Endodermal cell (in vitro differentiated cells): ENCODE data around the gene LMNA. TPM values are rescaled to one million over a fixed set of nuclear protein-coding genes. Genes with fewer than 3 reads are reported as not detected.
A peak's percentile ranks its signal among the peaks of the same experiment; 100 is the strongest.

Experiments
- DNase-seq: peaks from one replicate; pipeline ENCODE4 v3.0.0-alpha.2; 2017
- H3K27ac ChIP-seq: 2 replicates; pipeline ENCODE4 v1.5.1; 2013; ENCODE audit warnings: mild to moderate bottlenecking, low read depth, low read length, moderate library complexity
- H3K27me3 ChIP-seq: 2 replicates; pipeline ENCODE4 v1.6.1; 2013; ENCODE audit warnings: mild to moderate bottlenecking, low read length, moderate library complexity; ENCODE audit not compliant: insufficient read depth, control insufficient read depth, poor library complexity, severe bottlenecking
- H3K36me3 ChIP-seq: 2 replicates; pipeline ENCODE4 v1.7.0; 2013; ENCODE audit warnings: mild to moderate bottlenecking, low read length, moderate library complexity; ENCODE audit not compliant: control insufficient read depth, insufficient read depth
- H3K4me1 ChIP-seq: one replicate; pipeline ENCODE4 v1.7.0; 2013; ENCODE audit warnings: low read length; ENCODE audit not compliant: control insufficient read depth, insufficient read depth
- H3K4me3 ChIP-seq: 2 replicates; pipeline ENCODE4 v1.5.1; 2013; ENCODE audit warnings: mild to moderate bottlenecking, low read length, moderate library complexity
- H3K9ac ChIP-seq: 2 replicates; pipeline ENCODE4 v1.6.1; 2013; ENCODE audit warnings: mild to moderate bottlenecking, low read length, moderate library complexity; ENCODE audit not compliant: poor library complexity, severe bottlenecking; ENCODE audit errors: extremely low read depth
- H3K9me3 ChIP-seq: 2 replicates; pipeline ENCODE4 v1.6.1; 2013; ENCODE audit warnings: mild to moderate bottlenecking, low read length, moderate library complexity; ENCODE audit not compliant: control insufficient read depth
- H3K27ac Mint-ChIP-seq: 2 replicates; pipeline ENCODE4 v1.8.0; 2020; ENCODE audit warnings: mixed read lengths
- H3K27me3 Mint-ChIP-seq: 2 replicates; pipeline ENCODE4 v1.8.0; 2021; ENCODE audit warnings: mild to moderate bottlenecking, mixed read lengths; ENCODE audit not compliant: insufficient read depth
- H3K36me3 Mint-ChIP-seq: 2 replicates; pipeline ENCODE4 v1.8.0; 2020; ENCODE audit warnings: low read depth, mixed read lengths
- H3K4me1 Mint-ChIP-seq: 2 replicates; pipeline ENCODE4 v1.8.0; 2020; ENCODE audit warnings: mixed read lengths
- H3K4me3 Mint-ChIP-seq: 2 replicates; pipeline ENCODE4 v1.8.0; 2020; ENCODE audit warnings: mild to moderate bottlenecking, moderate library complexity, mixed read lengths
- H3K9me3 Mint-ChIP-seq: 2 replicates; pipeline ENCODE4 v1.8.0; 2020; ENCODE audit warnings: mild to moderate bottlenecking, mixed read lengths
- CTCF ChIP-seq: fragments of 200-600 bp; sonication (generic); conservative IDR thresholded peaks from 2 replicates; pipeline ENCODE4 v1.5.0; 2021; ENCODE audit warnings: antibody characterized with exemption, mild to moderate bottlenecking
- WGBS, 2 experiments: methylation state at CpG; one replicate each; pipeline versions ENCODE4 v1.1.5 to v1.1.7; 2013; ENCODE audit warnings: missing lambda C conversion rate in 2 of 2, mixed read lengths in 1 of 2; ENCODE audit not compliant: insufficient coverage in 1 of 2, insufficient read length in 1 of 2; 5-methylcytosine and 5-hydroxymethylcytosine counted together
- total RNA-seq, 2 donors: library from RNA; stranded (reverse); fragmentation: NEBNext Ultra II Directional in 1 of 2; extraction: Animal tissue kit (Norgen Biotek cat#: 25700) in 1 of 2; gene quantifications; 2 replicates in 1 of 2; 3 replicates in 1 of 2; pipeline ENCODE4 v1.2.1, GENCODE V29; 2021

LMNA gene
- total RNA-seq, 2 donors from 2014 or later = 41.2 to 42.0 TPM

DNA sequence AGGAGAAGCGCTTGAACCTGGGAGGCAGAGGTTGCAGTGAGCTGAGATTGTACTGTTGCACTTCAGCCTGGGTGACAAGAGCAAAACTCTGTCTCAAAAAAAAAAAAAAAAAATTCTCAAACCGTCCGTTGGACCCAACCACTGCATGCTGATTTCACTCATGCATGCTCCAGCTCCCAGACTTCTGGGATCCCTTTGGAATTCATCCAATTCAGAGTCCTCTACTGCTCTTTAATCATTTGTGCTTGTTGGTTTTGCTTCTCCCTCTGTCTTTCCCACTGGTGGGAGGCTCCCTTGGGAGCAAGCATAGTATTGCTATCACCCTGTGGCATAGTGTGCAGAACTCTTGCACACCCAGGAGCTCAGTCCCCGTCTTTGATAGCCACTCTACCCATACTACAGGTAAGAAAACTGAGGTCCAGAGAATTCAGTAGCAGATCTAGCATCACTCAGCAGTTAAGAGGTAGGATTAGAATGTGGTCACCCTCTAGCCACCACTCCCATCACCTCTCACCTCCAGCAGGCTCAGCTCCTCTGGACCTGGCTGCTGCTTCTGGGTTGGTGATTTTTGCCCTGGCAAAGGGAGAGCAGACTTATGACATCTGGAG lies 3.1 kb upstream of the LMNA start:
- H3K27ac ChIP-seq = no peak overlapping the region
- no peak overlapping the region for H3K4me3 Mint-ChIP-seq

GRCh38 chr1:156112276-156113137 lies 2.0 kb upstream of the LMNA start:
- Histone ChIP-seq H3K27me3 (no peaks in the 10 kb centered on the region), H3K4me3 (no peak overlapping the region), H3K9ac (no peak overlapping the region), H3K4me1 (peaks cover under 1% of the 10 kb centered on the region), H3K27ac (no peak overlapping the region), H3K36me3 (peaks cover 9% of the 10 kb centered on the region), H3K9me3 (no peaks in the 10 kb centered on the region)
- 88 to 90% methylated on average over 8 to 10 of the region's 10 CpGs for WGBS, 2 experiments
- Mint-ChIP-seq H3K4me1 (peaks cover 29% of the 10 kb centered on the region), H3K9me3 (no peaks in the 10 kb centered on the region), H3K27ac (no peak overlapping the region), H3K36me3 (peaks cover 8% of the 10 kb centered on the region), H3K27me3 (peaks cover 18% of the 10 kb centered on the region), H3K4me3 (no peak overlapping the region)
- DNase-seq = no peak
- no peak for TF ChIP-seq CTCF

More for the DNA sequence above, 3.1 kb upstream of the LMNA start:
- DNase-seq = no peak
- no peak overlapping the region for H3K4me3 ChIP-seq
- no peak overlapping the region for H3K9ac ChIP-seq
- Mint-ChIP-seq H3K27ac (no peak overlapping the region), H3K36me3 (peaks cover 8% of the 10 kb centered on the region), H3K27me3 (peaks cover 18% of the 10 kb centered on the region), H3K4me1 (peaks cover 39% of the 10 kb centered on the region), H3K9me3 (no peaks in the 10 kb centered on the region)
- H3K4me1 ChIP-seq = peaks cover 10% of the 10 kb centered on the region
- no peak for TF ChIP-seq CTCF
- H3K27me3 ChIP-seq = no peaks in the 10 kb centered on the region
- peaks cover 8% of the 10 kb centered on the region for H3K36me3 ChIP-seq
- WGBS, 2 experiments = 98 to 100% methylated on average over 4 of the region's 4 CpGs
- no peaks in the 10 kb centered on the region for H3K9me3 ChIP-seq

DNA sequence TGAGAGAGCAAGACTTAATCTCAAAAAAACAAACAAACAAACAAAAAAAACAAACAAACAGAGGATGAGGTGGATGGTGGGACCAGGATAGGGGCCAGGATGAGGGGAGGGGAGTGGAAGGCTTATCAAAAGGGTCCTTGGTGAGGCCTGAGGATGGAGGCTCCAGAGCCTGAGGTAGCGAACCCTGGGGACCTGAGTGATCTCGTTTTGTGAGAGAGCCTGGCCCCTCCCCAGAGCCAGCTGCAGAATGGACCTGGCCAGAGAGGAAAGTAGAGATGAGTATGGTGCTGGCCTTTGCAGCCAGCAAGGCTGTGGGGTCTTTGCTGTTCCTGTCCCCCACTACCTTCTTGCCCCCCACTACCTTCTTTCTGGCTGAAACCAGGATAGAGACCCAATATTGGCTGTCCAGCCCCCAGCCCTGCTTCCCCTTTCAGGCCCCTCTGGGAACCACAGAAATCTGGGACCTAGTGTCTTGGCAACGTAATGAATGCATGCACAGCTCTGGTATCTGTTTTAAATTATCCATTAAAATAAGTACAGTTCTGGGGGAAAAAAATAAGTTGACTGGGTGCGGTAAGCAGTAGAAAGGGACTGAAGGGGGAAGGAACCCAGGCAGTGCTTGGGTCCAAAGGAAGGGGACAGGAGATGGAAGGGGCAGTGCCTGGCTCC lies 1.1 kb upstream of the LMNA start:
- peaks cover 18% of the 10 kb centered on the region for H3K27me3 Mint-ChIP-seq
- 72% methylated on average over 4 of the region's 4 CpGs; no CpG with 5 or more reads in 1 of the 2 experiments for WGBS, 2 experiments
- H3K9me3 ChIP-seq = no peaks in the 10 kb centered on the region
- H3K4me1 Mint-ChIP-seq = peaks cover 31% of the 10 kb centered on the region
- no peaks in the 10 kb centered on the region for H3K27me3 ChIP-seq
- no peak overlapping the region for H3K9ac ChIP-seq
- peak overlapping the region; percentile 36 for H3K27ac ChIP-seq
- H3K36me3 ChIP-seq = peaks cover 17% of the 10 kb centered on the region
- H3K4me3 ChIP-seq = no peak overlapping the region
- TF ChIP-seq CTCF = no peak
- peak overlapping the region; percentile 6 for H3K27ac Mint-ChIP-seq
- peaks cover 8% of the 10 kb centered on the region for H3K36me3 Mint-ChIP-seq
- H3K4me1 ChIP-seq = no peaks in the 10 kb centered on the region
- DNase-seq = peak; percentile 63
- H3K9me3 Mint-ChIP-seq = no peaks in the 10 kb centered on the region
- no peak overlapping the region for H3K4me3 Mint-ChIP-seq
